SK-N-SH (cell line): Measurements from ENCODE around the gene C9orf78.

Experiments used
- RXRA ChIP-seq: IDR thresholded peaks from 2 replicates; pipeline ENCODE4 v1.4.0; 2012; ENCODE audit warnings: low read depth, mild to moderate bottlenecking, borderline replicate concordance
- TF ChIP-seq, protein P1 (sequence below): fragments of 200-600 bp; sonication (generic); IDR thresholded peaks from 2 replicates; pipeline ENCODE4 v1.6.1; 2017; ENCODE audit warnings: antibody characterized with exemption, mild to moderate bottlenecking, moderate library complexity

DNA sequence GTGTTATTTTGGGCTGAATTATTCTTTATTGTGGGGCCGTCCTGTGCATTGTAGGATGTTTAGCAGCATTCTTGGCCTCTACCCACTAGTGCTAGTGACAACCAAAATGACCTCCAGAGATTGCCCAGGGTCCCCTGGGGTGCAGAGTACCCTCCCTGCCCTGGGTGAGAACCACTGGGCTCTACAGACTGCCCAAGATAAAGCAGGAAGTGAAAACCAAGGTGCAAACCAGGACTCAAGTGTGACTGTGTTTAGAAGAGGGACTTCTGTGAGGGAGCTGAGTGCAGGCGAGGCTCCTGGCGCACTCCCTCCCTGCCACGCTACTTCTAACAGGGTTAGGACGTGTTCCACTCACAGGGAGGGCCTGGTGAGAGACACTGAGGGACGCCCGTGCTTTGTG lies 41.7 kb upstream of the C9orf78 start:
- TF ChIP-seq RXRA: no peak
- TF ChIP-seq, protein P1, sequence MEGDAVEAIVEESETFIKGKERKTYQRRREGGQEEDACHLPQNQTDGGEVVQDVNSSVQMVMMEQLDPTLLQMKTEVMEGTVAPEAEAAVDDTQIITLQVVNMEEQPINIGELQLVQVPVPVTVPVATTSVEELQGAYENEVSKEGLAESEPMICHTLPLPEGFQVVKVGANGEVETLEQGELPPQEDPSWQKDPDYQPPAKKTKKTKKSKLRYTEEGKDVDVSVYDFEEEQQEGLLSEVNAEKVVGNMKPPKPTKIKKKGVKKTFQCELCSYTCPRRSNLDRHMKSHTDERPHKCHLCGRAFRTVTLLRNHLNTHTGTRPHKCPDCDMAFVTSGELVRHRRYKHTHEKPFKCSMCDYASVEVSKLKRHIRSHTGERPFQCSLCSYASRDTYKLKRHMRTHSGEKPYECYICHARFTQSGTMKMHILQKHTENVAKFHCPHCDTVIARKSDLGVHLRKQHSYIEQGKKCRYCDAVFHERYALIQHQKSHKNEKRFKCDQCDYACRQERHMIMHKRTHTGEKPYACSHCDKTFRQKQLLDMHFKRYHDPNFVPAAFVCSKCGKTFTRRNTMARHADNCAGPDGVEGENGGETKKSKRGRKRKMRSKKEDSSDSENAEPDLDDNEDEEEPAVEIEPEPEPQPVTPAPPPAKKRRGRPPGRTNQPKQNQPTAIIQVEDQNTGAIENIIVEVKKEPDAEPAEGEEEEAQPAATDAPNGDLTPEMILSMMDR: no peak
